ENCODE results near the gene DENND5B.

The DENND5B gene

DNA sequence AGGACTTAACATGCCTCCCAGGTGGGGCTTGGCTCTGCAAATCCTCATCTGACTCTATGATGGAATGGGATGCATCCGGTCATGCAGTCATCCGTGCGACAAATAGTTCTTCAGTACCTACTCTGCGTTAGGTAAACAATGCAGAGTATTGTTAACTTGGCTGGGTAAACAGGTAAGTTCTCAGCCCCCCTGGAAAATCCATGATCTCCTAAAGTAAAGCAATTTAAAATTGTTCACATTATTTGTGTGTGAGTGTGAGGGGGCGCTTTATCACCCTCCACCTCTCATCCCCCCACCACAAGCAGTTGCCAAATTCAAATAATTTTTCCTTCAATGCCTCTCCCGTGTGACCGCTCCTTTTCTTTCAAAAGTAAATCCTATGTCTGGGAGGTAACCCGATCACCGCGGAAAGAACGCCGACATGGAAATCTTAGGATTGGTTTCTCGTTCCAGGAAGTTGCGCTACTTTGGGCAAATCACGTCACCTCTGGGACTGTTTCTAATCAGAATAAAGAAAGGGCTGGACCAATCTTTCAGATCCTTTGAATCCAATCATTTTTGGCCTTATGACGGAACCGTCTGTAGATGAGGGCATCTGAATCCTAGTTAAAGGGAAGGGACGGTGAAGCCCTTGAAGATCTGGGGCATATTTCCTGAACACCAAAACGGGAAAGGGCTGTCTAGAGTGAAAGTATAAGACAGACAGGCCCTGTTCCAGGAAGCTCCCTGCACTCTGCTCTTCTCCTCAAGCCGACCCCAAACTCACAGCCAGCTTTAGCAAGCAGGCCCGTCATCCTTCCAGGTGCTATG is 221.0 kb downstream of the DENND5B start:
- no peaks in the 10 kb centered on the region for H3K36me3 ChIP-seq (ENCODE audit: control insufficient read depth, insufficient read depth, low read length)
- peak overlapping the region; percentile 52 for H3K4me3 ChIP-seq (ENCODE audit: low read length)
- no peak overlapping the region for H3K27ac ChIP-seq (ENCODE audit: low read depth, low read length)
- H3K9ac ChIP-seq (ENCODE audit: low read length) = peak overlapping the region; percentile 1
- H3K27me3 ChIP-seq (ENCODE audit: control insufficient read depth, insufficient read depth, low read length) = no peaks in the 10 kb centered on the region
- no peaks in the 10 kb centered on the region for H3K4me1 ChIP-seq (ENCODE audit: control insufficient read depth, insufficient read depth, low read length)

- H3K4me1 ChIP-seq (ENCODE audit: control insufficient read depth, insufficient read depth, low read length) = no peaks in the 10 kb centered on the region
- H3K4me3 ChIP-seq (ENCODE audit: low read length) = no peak overlapping the region
- no peak overlapping the region for H3K9ac ChIP-seq (ENCODE audit: low read length)
- no peaks in the 10 kb centered on the region for H3K27me3 ChIP-seq (ENCODE audit: control insufficient read depth, insufficient read depth, low read length)
- no peak overlapping the region for H3K27ac ChIP-seq (ENCODE audit: low read depth, low read length)
- H3K36me3 ChIP-seq (ENCODE audit: control insufficient read depth, insufficient read depth, low read length) = no peaks in the 10 kb centered on the region
These were observed 222.1 kb downstream of the DENND5B start for GRCh38 chr12:31368666-31369361.

DNA sequence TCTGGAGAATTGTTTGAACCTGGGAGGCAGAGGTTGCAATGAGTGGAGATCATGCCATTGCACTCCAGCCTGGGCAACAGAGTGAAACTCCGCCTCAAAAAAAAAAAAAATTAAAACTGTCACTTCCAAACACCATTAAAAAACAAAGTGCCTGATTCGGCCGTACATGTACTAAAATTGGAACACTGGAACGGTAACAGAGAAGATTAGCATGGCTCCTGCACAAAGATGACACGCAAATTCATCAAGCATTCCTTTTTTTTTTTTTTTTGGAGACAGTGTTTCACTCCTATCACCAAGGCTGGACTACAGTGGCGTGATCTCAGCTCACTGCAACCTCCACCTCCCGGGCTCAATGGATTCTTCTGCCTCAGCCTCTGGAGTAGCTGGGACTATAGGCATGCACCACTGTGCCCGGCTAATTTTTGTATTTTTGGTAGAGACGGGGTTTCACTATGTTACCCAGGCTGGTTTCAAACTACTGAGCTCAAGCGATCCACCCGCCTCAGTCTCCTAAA is 224.8 kb downstream of the DENND5B start:
- Histone ChIP-seq H3K27me3 (ENCODE audit: control insufficient read depth, insufficient read depth, low read length) (no peaks in the 10 kb centered on the region), H3K9ac (ENCODE audit: low read length) (no peak overlapping the region), H3K4me3 (ENCODE audit: low read length) (no peak overlapping the region), H3K27ac (ENCODE audit: low read depth, low read length) (no peak overlapping the region), H3K4me1 (ENCODE audit: control insufficient read depth, insufficient read depth, low read length) (no peaks in the 10 kb centered on the region), H3K36me3 (ENCODE audit: control insufficient read depth, insufficient read depth, low read length) (no peaks in the 10 kb centered on the region)

DNA sequence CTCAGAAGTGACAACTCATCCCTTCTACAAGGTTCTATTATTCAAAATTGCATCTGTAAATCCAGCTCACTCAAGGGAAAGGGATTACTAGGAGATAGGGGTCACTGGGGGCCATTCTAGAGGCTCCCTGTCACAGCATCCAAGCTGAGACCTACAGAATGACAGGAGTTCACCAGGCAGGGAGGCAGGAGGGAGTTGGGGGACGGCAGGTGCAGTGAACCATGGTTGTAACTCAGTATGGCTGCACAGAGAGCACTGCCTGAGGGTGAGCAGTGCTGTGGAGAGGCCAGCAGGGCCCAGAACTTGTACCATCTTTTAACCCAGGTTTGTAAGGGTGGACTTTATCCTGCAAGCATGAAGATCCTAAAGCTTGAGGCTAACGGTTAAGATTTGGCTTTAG is 227.1 kb downstream of the DENND5B start:
- Histone ChIP-seq H3K4me1 (ENCODE audit: control insufficient read depth, insufficient read depth, low read length) (no peaks in the 10 kb centered on the region), H3K9ac (ENCODE audit: low read length) (no peak overlapping the region), H3K27ac (ENCODE audit: low read depth, low read length) (no peak overlapping the region)

GRCh38 chr12:31363416-31363809 is 227.5 kb downstream of the DENND5B start:
- H3K4me3 ChIP-seq (ENCODE audit: low read length) = no peak overlapping the region
- H3K27ac ChIP-seq (ENCODE audit: low read depth, low read length) = no peak overlapping the region
- H3K4me1 ChIP-seq (ENCODE audit: control insufficient read depth, insufficient read depth, low read length) = no peaks in the 10 kb centered on the region
- no peak overlapping the region for H3K9ac ChIP-seq (ENCODE audit: low read length)
- no peaks in the 10 kb centered on the region for H3K36me3 ChIP-seq (ENCODE audit: control insufficient read depth, insufficient read depth, low read length)
- no peaks in the 10 kb centered on the region for H3K27me3 ChIP-seq (ENCODE audit: control insufficient read depth, insufficient read depth, low read length)

More for the DNA sequence above, 227.1 kb downstream of the DENND5B start:
- no peak overlapping the region for H3K4me3 ChIP-seq (ENCODE audit: low read length)
- no peaks in the 10 kb centered on the region for H3K36me3 ChIP-seq (ENCODE audit: control insufficient read depth, insufficient read depth, low read length)
- no peaks in the 10 kb centered on the region for H3K27me3 ChIP-seq (ENCODE audit: control insufficient read depth, insufficient read depth, low read length)

GRCh38 chr12:31362759-31363415 is 228.0 kb downstream of the DENND5B start:
- no peak overlapping the region for H3K4me3 ChIP-seq (ENCODE audit: low read length)
- no peaks in the 10 kb centered on the region for H3K4me1 ChIP-seq (ENCODE audit: control insufficient read depth, insufficient read depth, low read length)
- no peak overlapping the region for H3K27ac ChIP-seq (ENCODE audit: low read depth, low read length)
- H3K9ac ChIP-seq (ENCODE audit: low read length) = no peak overlapping the region
- H3K27me3 ChIP-seq (ENCODE audit: control insufficient read depth, insufficient read depth, low read length) = no peaks in the 10 kb centered on the region
- H3K36me3 ChIP-seq (ENCODE audit: control insufficient read depth, insufficient read depth, low read length) = no peaks in the 10 kb centered on the region

GRCh38 chr12:31362115-31362758 is 228.7 kb downstream of the DENND5B start:
- Histone ChIP-seq H3K9ac (ENCODE audit: low read length) (no peak overlapping the region), H3K4me3 (ENCODE audit: low read length) (no peak overlapping the region), H3K27ac (ENCODE audit: low read depth, low read length) (no peak overlapping the region), H3K27me3 (ENCODE audit: control insufficient read depth, insufficient read depth, low read length) (no peaks in the 10 kb centered on the region), H3K4me1 (ENCODE audit: control insufficient read depth, insufficient read depth, low read length) (no peaks in the 10 kb centered on the region), H3K36me3 (ENCODE audit: control insufficient read depth, insufficient read depth, low read length) (no peaks in the 10 kb centered on the region)

- Histone ChIP-seq H3K27me3 (ENCODE audit: control insufficient read depth, insufficient read depth, low read length) (no peaks in the 10 kb centered on the region), H3K4me1 (ENCODE audit: control insufficient read depth, insufficient read depth, low read length) (no peaks in the 10 kb centered on the region), H3K9ac (ENCODE audit: low read length) (no peak overlapping the region), H3K27ac (ENCODE audit: low read depth, low read length) (no peak overlapping the region), H3K4me3 (ENCODE audit: low read length) (no peak overlapping the region), H3K36me3 (ENCODE audit: control insufficient read depth, insufficient read depth, low read length) (no peaks in the 10 kb centered on the region)
These were observed 229.2 kb downstream of the DENND5B start for GRCh38 chr12:31361730-31362114.

DNA sequence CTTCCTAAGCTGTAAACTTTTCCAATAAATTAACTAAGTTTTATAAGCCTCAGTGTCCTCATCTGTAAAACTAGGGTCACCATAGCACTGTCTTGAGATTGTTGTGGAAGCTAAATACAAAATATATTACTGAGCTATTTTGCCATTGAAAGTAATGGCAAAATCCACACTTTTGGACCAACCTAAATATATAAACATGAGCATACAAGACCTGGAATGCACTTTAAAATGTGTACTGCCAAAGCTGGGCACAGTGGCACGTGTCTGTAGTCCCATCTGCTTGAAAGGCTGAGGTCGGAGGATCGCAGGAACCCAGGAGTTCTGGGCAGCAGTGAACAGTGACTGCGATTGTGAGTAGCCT is 235.2 kb downstream of the DENND5B start:
- Histone ChIP-seq H3K27me3 (ENCODE audit: control insufficient read depth, insufficient read depth, low read length) (no peaks in the 10 kb centered on the region), H3K36me3 (ENCODE audit: control insufficient read depth, insufficient read depth, low read length) (no peaks in the 10 kb centered on the region), H3K27ac (ENCODE audit: low read depth, low read length) (no peak overlapping the region), H3K9ac (ENCODE audit: low read length) (no peak overlapping the region), H3K4me3 (ENCODE audit: low read length) (no peak overlapping the region), H3K4me1 (ENCODE audit: control insufficient read depth, insufficient read depth, low read length) (no peaks in the 10 kb centered on the region)

GRCh38 chr12:31353750-31354708 is 236.9 kb downstream of the DENND5B start:
- H3K27ac ChIP-seq (ENCODE audit: low read depth, low read length) = no peak overlapping the region
- H3K9ac ChIP-seq (ENCODE audit: low read length) = no peak overlapping the region
- H3K4me3 ChIP-seq (ENCODE audit: low read length) = no peak overlapping the region
- H3K27me3 ChIP-seq (ENCODE audit: control insufficient read depth, insufficient read depth, low read length) = no peaks in the 10 kb centered on the region
- no peaks in the 10 kb centered on the region for H3K36me3 ChIP-seq (ENCODE audit: control insufficient read depth, insufficient read depth, low read length)
- H3K4me1 ChIP-seq (ENCODE audit: control insufficient read depth, insufficient read depth, low read length) = no peaks in the 10 kb centered on the region

- Histone ChIP-seq H3K36me3 (ENCODE audit: control insufficient read depth, insufficient read depth, low read length) (no peaks in the 10 kb centered on the region), H3K4me1 (ENCODE audit: control insufficient read depth, insufficient read depth, low read length) (no peaks in the 10 kb centered on the region), H3K27me3 (ENCODE audit: control insufficient read depth, insufficient read depth, low read length) (no peaks in the 10 kb centered on the region), H3K27ac (ENCODE audit: low read depth, low read length) (no peak overlapping the region), H3K4me3 (ENCODE audit: low read length) (no peak overlapping the region), H3K9ac (ENCODE audit: low read length) (no peak overlapping the region)
These were observed 244.7 kb downstream of the DENND5B start for GRCh38 chr12:31346267-31346666.

All from rectal smooth muscle tissue (tissue), 1 donor.